GM12878 (cell line): ENCODE measurements around the gene PRMT1. TPM values are rescaled to one million over a fixed set of nuclear protein-coding genes. Genes with fewer than 3 reads are reported as not detected.

ENCODE experiments used
- ATAC-seq: fragments of 200-7000 bp; cut with Tn5 transposase; 3 replicates; pipeline ENCODE4 v1.9.1; 2020; ENCODE audit warnings: mild to moderate bottlenecking, moderate library complexity
- BruUV-seq: library from RNA; stranded (reverse); fragments of 400-500 nt; replicated peaks from 2 replicates; lab custom pipeline; 2021; lab: Mats Ljungman, UMichigan
- CTCF ChIA-PET: fragments of 300-600 bp; sonication (Branson Sonifier 250); formaldehyde crosslinking; extraction: SDS; loops from one replicate; lab custom pipeline; 2021; ENCODE audit warnings: inconsistent platforms; lab: Yijun Ruan, JAX
- POLR2A ChIA-PET: fragments of 350-600 bp; formaldehyde crosslinking; extraction: SDS; loops from one replicate; lab custom pipeline; 2021; ENCODE audit warnings: inconsistent platforms; lab: Charles Lee
- RAD21 ChIA-PET: fragments of 300-600 bp; sonication (Branson Sonifier 250); formaldehyde crosslinking; loops from one replicate; lab custom pipeline; 2023; ENCODE audit warnings: antibody characterized with exemption; ENCODE audit not compliant: unreplicated experiment; lab: Charles Lee
- SMC1A ChIA-PET: fragments of 300-600 bp; sonication (Branson Sonifier 250); formaldehyde crosslinking; loops from one replicate; lab custom pipeline; 2023; ENCODE audit not compliant: unreplicated experiment, uncharacterized antibody; lab: Charles Lee
- DNase-seq: peaks from one replicate; pipeline ENCODE4 v3.0.0-alpha.2; 2011; ENCODE audit warnings: low read depth, low spot score
- FAIRE-seq: peaks from 3 replicates; lab custom pipeline; 2011; peaks lifted over from hg19 to GRCh38; lab: Jason Lieb, UNC
- H2AFZ ChIP-seq: 2 replicates; pipeline ENCODE4 v1.6.0; 2011; ENCODE audit warnings: low read depth, low read length, control low read depth; ENCODE audit not compliant: control insufficient read depth
- H3K27ac ChIP-seq: 2 replicates; pipeline ENCODE4 v1.5.1; 2011; ENCODE audit warnings: control low read depth; ENCODE audit not compliant: control insufficient read depth, insufficient read depth
- H3K27me3 ChIP-seq, 2 experiments: replicated peaks in 1 of 2; 2 replicates each; pipeline versions ENCODE4 v1.6.0 to v1.6.1; 2011; ENCODE audit warnings: low read length in 1 of 2; ENCODE audit not compliant: control insufficient read depth in 2 of 2, insufficient read depth in 2 of 2
- H3K36me3 ChIP-seq, 2 experiments: 2 replicates each; pipeline ENCODE4 v1.5.1; 2011; ENCODE audit warnings: low read length in 1 of 2; ENCODE audit not compliant: control insufficient read depth in 2 of 2, insufficient read depth in 2 of 2
- H3K4me1 ChIP-seq: 2 replicates; pipeline ENCODE4 v1.6.1; 2011; ENCODE audit warnings: mild to moderate bottlenecking, low read length, moderate library complexity, mixed read lengths; ENCODE audit not compliant: control insufficient read depth, insufficient read depth
- H3K4me2 ChIP-seq: 2 replicates; pipeline ENCODE4 v1.6.0; 2011; ENCODE audit warnings: control low read depth; ENCODE audit not compliant: control insufficient read depth, insufficient read depth
- H3K4me3 ChIP-seq: fragments of 200-600 bp; sonication (generic); 2 replicates; pipeline ENCODE4 v1.5.1; 2016
- H3K79me2 ChIP-seq: 2 replicates; pipeline ENCODE4 v1.6.0; 2011; ENCODE audit warnings: low read length; ENCODE audit not compliant: control insufficient read depth, insufficient read depth
- H3K9ac ChIP-seq: 2 replicates; pipeline ENCODE4 v1.8.0; 2011; ENCODE audit warnings: low read length, control low read depth, mixed read lengths; ENCODE audit not compliant: control insufficient read depth, insufficient read depth
- H3K9me3 ChIP-seq: replicated peaks from 3 replicates; pipeline ENCODE4 v1.5.1; 2011; ENCODE audit warnings: mild to moderate bottlenecking, low read length; ENCODE audit not compliant: control insufficient read depth, insufficient read depth
- H4K20me1 ChIP-seq: 2 replicates; pipeline ENCODE4 v1.6.0; 2011; ENCODE audit not compliant: control insufficient read depth, insufficient read depth
- BCL11A ChIP-seq: IDR thresholded peaks from 2 replicates; pipeline ENCODE4 v1.6.1; 2011; ENCODE audit warnings: low read depth, low read length
- BMI1 ChIP-seq: fragments of 450-650 bp; IDR thresholded peaks from 2 replicates; pipeline ENCODE4 v1.6.1; 2016; ENCODE audit warnings: mild to moderate bottlenecking, moderate library complexity, borderline replicate concordance
- CHD1 ChIP-seq: IDR thresholded peaks from 2 replicates; pipeline ENCODE4 v1.6.1; 2012; ENCODE audit warnings: low read depth, low read length, improper control_type of control experiment
- CREM ChIP-seq: IDR thresholded peaks from 2 replicates; pipeline ENCODE4 v1.6.1; 2014; ENCODE audit warnings: antibody characterized with exemption, low read depth
- EP300 ChIP-seq, 2 experiments: fragments of 150-350 bp in 1 of 2; IDR thresholded peaks; 2 replicates each; pipeline ENCODE4 v1.6.1; 2011 to 2012; ENCODE audit warnings: low read depth in 2 of 2, low read length in 2 of 2, borderline replicate concordance in 1 of 2, improper control_type of control experiment in 1 of 2, inconsistent platforms in 1 of 2; ENCODE audit not compliant: control insufficient read depth in 1 of 2
- MYC ChIP-seq: IDR thresholded peaks from 2 replicates; pipeline ENCODE4 v1.6.1; 2011; ENCODE audit warnings: mild to moderate bottlenecking, low read length, moderate library complexity, inconsistent platforms; ENCODE audit not compliant: insufficient read depth, insufficient replicate concordance, insufficient read length, severe bottlenecking
- NBN ChIP-seq: fragments of 450-650 bp; IDR thresholded peaks from 2 replicates; pipeline ENCODE4 v1.6.1; 2016
- NR2F1 ChIP-seq: fragments of 450-650 bp; conservative IDR thresholded peaks from 2 replicates; pipeline ENCODE4 v1.6.1; 2017; ENCODE audit warnings: mild to moderate bottlenecking
- RBBP5 ChIP-seq: fragments of 200-600 bp; sonication (generic); conservative IDR thresholded peaks from 2 replicates; pipeline ENCODE4 v1.6.1; 2016
- RCOR1 ChIP-seq: conservative IDR thresholded peaks from 2 replicates; pipeline ENCODE4 v1.6.1; 2012; ENCODE audit warnings: low read depth, low read length, improper control_type of control experiment
- SMAD5 ChIP-seq: IDR thresholded peaks from 2 replicates; pipeline ENCODE4 v1.6.1; 2016; ENCODE audit warnings: antibody characterized with exemption, low read depth
- STAT1 ChIP-seq: fragments of 450-650 bp; conservative IDR thresholded peaks from 2 replicates; pipeline ENCODE4 v1.6.1; 2014; ENCODE audit warnings: antibody characterized with exemption, mild to moderate bottlenecking
- ZNF592 ChIP-seq: fragments of 450-650 bp; IDR thresholded peaks from 2 replicates; pipeline ENCODE4 v1.6.1; 2017; ENCODE audit warnings: mild to moderate bottlenecking, moderate library complexity
- WGBS: methylation state at CpG from one replicate; pipeline ENCODE4 v1.1.6; 2016; ENCODE audit warnings: low lambda C conversion rate; ENCODE audit not compliant: insufficient replicate concordance, insufficient coverage; ENCODE audit errors: missing lambda C conversion rate; 5-methylcytosine and 5-hydroxymethylcytosine counted together
- in situ Hi-C: fragments of 300-500 bp; cut with MboI; formaldehyde crosslinking; loops from 9 replicates; pipeline ENCODE4 v1.14.3; 2018; ENCODE audit warnings: mixed read lengths
- intact Hi-C: fragments of 100-400 bp; cut with micrococcal nuclease; formaldehyde crosslinking; loops from one replicate; pipeline ENCODE4 v1.14.2; 2022; ENCODE audit not compliant: unreplicated experiment
- polyA plus RNA-seq, 11 experiments: library from polyadenylated mRNA; depleted of rRNA in 4 of 11; unstranded in 6 of 11; stranded (reverse) in 5 of 11; fragments of >200 nt; fragmentation: Nextera tagmentation in 4 of 11; fragmentation: Illumina TruSeq in 1 of 11; extraction: Ambion mirVana in 4 of 11; extraction: Trizol in 1 of 11; gene quantifications; 1 replicate in 1 of 11; 2 replicates in 10 of 11; pipeline versions ENCODE4 v1.2.1 to v1.2.3, GENCODE V29; 2011 to 2016; ENCODE audit warnings: inconsistent platforms in 2 of 11, missing spikeins in 2 of 11, low read depth in 1 of 11
- total RNA-seq, 4 experiments: library from RNA; depleted of rRNA in 3 of 4; stranded (reverse); fragments of >200 nt in 3 of 4; fragmentation: Illumina TruSeq in 1 of 4; extraction: Trizol in 1 of 4; gene quantifications; 2 replicates each; pipeline versions ENCODE4 v1.2.1 to v1.2.3, GENCODE V29; 2013 to 2021

The PRMT1 gene
- total and polyA plus RNA-seq, 10 of the 15 experiments (the other 5 are each of a cell fraction or from before 2014, with no cell fraction given): 19.9 to 667 (median 444) TPM

- in situ Hi-C loops (no loop called here), intact Hi-C loops (no loop called here)
- TF ChIP-seq CHD1: no peak
- TF ChIP-seq CREM: no peak
- TF ChIP-seq RCOR1: no peak
- no peak for TF ChIP-seq NR2F1
- no peak for TF ChIP-seq ZNF592
- no peak for TF ChIP-seq RBBP5
- TF ChIP-seq BCL11A: no peak
- TF ChIP-seq BMI1: no peak
- TF ChIP-seq STAT1: no peak
- TF ChIP-seq SMAD5: no peak
- no peak for TF ChIP-seq MYC
- no peak for TF ChIP-seq EP300 (IDR thresholded peaks at IDR 0.05; ENCODE audit: borderline replicate concordance in 1 of 2, control insufficient read depth in 1 of 2, low read depth in 2 of 2, low read length in 2 of 2)
- no peak for TF ChIP-seq NBN
- BruUV-seq: no TSS peak
- Histone ChIP-seq H3K9me3 (no peaks in the 10 kb centered on the region), H3K27ac (no peak overlapping the region), H3K4me2 (no peak overlapping the region), H2AFZ (no peak overlapping the region), H3K79me2 (no peaks in the 10 kb centered on the region; the same call in 1 of the 2 replicates), H3K4me3 (no peak overlapping the region), H3K27me3 (no peaks in the 10 kb centered on the region), H3K9ac (no peak overlapping the region), H3K36me3 (peaks cover 0 to 21% of the 10 kb centered on the region in 2 experiments; a peak in 3 of 4 replicates), H3K4me1 (no peaks in the 10 kb centered on the region), H4K20me1 (no peaks in the 10 kb centered on the region)
- WGBS: 98% methylated on average over 18 of the region's 72 CpGs
- FAIRE-seq (no peak), DNase-seq (no peak), ATAC-seq (no peak)
- ChIA-PET SMC1A (no interaction called here), RAD21 (no interaction called here), CTCF (no interaction called here), POLR2A (no interaction called here)
Observed at GRCh38 chr19:49651029-49651819, 25.8 kb upstream of the PRMT1 start.
